B cell (primary cell): ENCODE data around the gene C19orf81. TPM values are rescaled to one million over a fixed set of nuclear protein-coding genes. Genes with fewer than 3 reads are reported as not detected.
"Not testable (repeated sequence)": the region's sequence is repeated elsewhere in the genome, so short reads cannot be mapped to it uniquely, and the experiment has no call there.

ENCODE experiments used
- ATAC-seq: fragments of 200-7000 bp; cut with Tn5 transposase; one replicate; pipeline ENCODE4 v1.10.0; 2021; ENCODE audit warnings: low read depth, mild to moderate bottlenecking, moderate number of reproducible peaks, moderate library complexity
- CTCF ChIA-PET: fragments of 350-600 bp; sonication (Branson Sonifier 250); formaldehyde crosslinking; loops from one replicate; lab custom pipeline; 2021; ENCODE audit warnings: antibody characterized with exemption, inconsistent platforms; lab: Charles Lee
- POLR2A ChIA-PET: fragments of 350-600 bp; sonication (Branson Sonifier 250); formaldehyde crosslinking; loops from one replicate; lab custom pipeline; 2021; ENCODE audit warnings: antibody characterized with exemption; lab: Charles Lee
- DNase-seq: peaks from one replicate; pipeline ENCODE4 v3.0.0; 2013
- H2AFZ ChIP-seq: 2 replicates; pipeline ENCODE4 v1.6.1; 2012; ENCODE audit warnings: mild to moderate bottlenecking, low read depth, low read length; ENCODE audit not compliant: insufficient read depth, poor library complexity, severe bottlenecking
- H3K27ac ChIP-seq, 2 donors: 1 replicate in 1 of 2; 2 replicates in 1 of 2; pipeline ENCODE4 v1.5.1; 2012 to 2013; ENCODE audit warnings: low read length in 2 of 2, mild to moderate bottlenecking in 2 of 2, moderate library complexity in 1 of 2
- H3K27me3 ChIP-seq, 4 experiments: fragments of 200-600 bp in 1 of 4; sonication (generic) in 1 of 4; replicated peaks in 1 of 4; 1 replicate in 2 of 4; 2 replicates in 2 of 4; pipeline versions ENCODE4 v1.6.1 to v1.7.0; 2013 to 2016; ENCODE audit warnings: low read length in 3 of 4, mild to moderate bottlenecking in 2 of 4, mixed read lengths in 1 of 4, moderate library complexity in 1 of 4; ENCODE audit not compliant: insufficient read depth in 4 of 4, control insufficient read depth in 3 of 4; ENCODE audit errors: control extremely low read depth in 1 of 4
- H3K36me3 ChIP-seq, 2 experiments: replicated peaks in 1 of 2; 1 replicate in 1 of 2; 2 replicates in 1 of 2; pipeline versions ENCODE4 v1.6.1 to v1.7.1; 2013; ENCODE audit warnings: low read length in 1 of 2; ENCODE audit not compliant: insufficient read depth in 2 of 2, control insufficient read depth in 1 of 2; ENCODE audit errors: control extremely low read depth in 1 of 2, extremely low read depth in 1 of 2
- H3K4me1 ChIP-seq, 2 donors: fragments of 200-600 bp in 1 of 2; sonication (generic) in 1 of 2; 1 replicate in 1 of 2; 2 replicates in 1 of 2; pipeline versions ENCODE4 v1.5.1 to v1.6.1; 2013 to 2017; ENCODE audit warnings: low read length in 2 of 2; ENCODE audit not compliant: control insufficient read depth in 2 of 2, insufficient read depth in 2 of 2
- H3K4me2 ChIP-seq: replicated peaks from 2 replicates; pipeline ENCODE3; 2012; ENCODE audit warnings: mild to moderate bottlenecking, low read depth, low read length; ENCODE audit not compliant: poor library complexity, severe bottlenecking
- H3K4me3 ChIP-seq, 5 experiments: fragments of 200-600 bp in 1 of 5; sonication (generic) in 1 of 5; 1 replicate in 3 of 5; 2 replicates in 2 of 5; pipeline versions ENCODE4 v1.5.1 to v1.7.0; 2011 to 2016; ENCODE audit warnings: low read length in 4 of 5, mild to moderate bottlenecking in 4 of 5, low read depth in 2 of 5, control low read depth in 1 of 5, moderate library complexity in 1 of 5; ENCODE audit not compliant: insufficient read depth in 1 of 5; ENCODE audit errors: control extremely low read depth in 1 of 5, extremely low read depth in 1 of 5
- H3K79me2 ChIP-seq: fragments of 200-600 bp; sonication (generic); one replicate; pipeline ENCODE4 v1.6.0; 2016; ENCODE audit warnings: low read length; ENCODE audit not compliant: control insufficient read depth, insufficient read depth
- H3K9ac ChIP-seq: fragments of 200-600 bp; sonication (generic); 2 replicates; pipeline ENCODE4 v1.6.1; 2017; ENCODE audit warnings: mild to moderate bottlenecking, low read length, moderate library complexity
- H3K9me3 ChIP-seq, 3 donors: one replicate each; pipeline versions ENCODE4 v1.6.1 to v1.7.1; 2013; ENCODE audit warnings: low read length in 2 of 3; ENCODE audit not compliant: control insufficient read depth in 2 of 3, insufficient read depth in 1 of 3; ENCODE audit errors: control extremely low read depth in 1 of 3
- H4K20me1 ChIP-seq: 2 replicates; pipeline ENCODE4 v1.6.0; 2012; ENCODE audit warnings: mild to moderate bottlenecking, low read length; ENCODE audit not compliant: insufficient read depth, control insufficient read depth, poor library complexity, severe bottlenecking
- H3K27ac Mint-ChIP-seq: one replicate; pipeline ENCODE4 v1.8.0; 2021; ENCODE audit warnings: mixed read lengths
- H3K27me3 Mint-ChIP-seq: one replicate; pipeline ENCODE4 v1.8.0; 2021; ENCODE audit warnings: mixed read lengths
- H3K4me1 Mint-ChIP-seq: one replicate; pipeline ENCODE4 v1.8.0; 2021; ENCODE audit warnings: mixed read lengths
- H3K4me3 Mint-ChIP-seq: one replicate; pipeline ENCODE4 v1.8.0; 2021; ENCODE audit warnings: mixed read lengths
- H3K9me3 Mint-ChIP-seq: one replicate; pipeline ENCODE4 v1.8.0; 2022; ENCODE audit warnings: mixed read lengths; ENCODE audit not compliant: insufficient read depth
- CTCF ChIP-seq: fragments of 200-600 bp; IDR thresholded peaks from one replicate; pipeline ENCODE4 v1.8.0; 2022; ENCODE audit warnings: antibody characterized with exemption, mild to moderate bottlenecking
- EZH2 ChIP-seq: IDR thresholded peaks from 2 replicates; pipeline ENCODE4 v1.6.1; 2012; ENCODE audit warnings: borderline replicate concordance, low read depth, mild to moderate bottlenecking, moderate library complexity, low read length; ENCODE audit not compliant: insufficient read depth, poor library complexity, severe bottlenecking
- WGBS: methylation state at CpG from one replicate; pipeline ENCODE4 v1.1.5; 2013; ENCODE audit warnings: missing lambda C conversion rate; ENCODE audit not compliant: insufficient coverage; 5-methylcytosine and 5-hydroxymethylcytosine counted together
- intact Hi-C: fragments of 100-400 bp; cut with micrococcal nuclease; formaldehyde crosslinking; loops from one replicate; pipeline ENCODE4 v1.10.0; 2022
- polyA plus RNA-seq: library from polyadenylated mRNA; depleted of rRNA; stranded (reverse); fragments of >200 nt; gene quantifications from 2 replicates; pipeline ENCODE4 v1.2.3, GENCODE V29; 2012
- total RNA-seq, 2 donors: library from RNA; stranded (reverse); fragments of 120-200 nt in 1 of 2; gene quantifications; 1 replicate in 1 of 2; 2 replicates in 1 of 2; pipeline versions ENCODE4 v1.2.3 to v1.2.4, GENCODE V29; 2013 to 2022

C19orf81 gene
- total and polyA plus RNA-seq, 2 donors (not counting 1 experiment from before 2014, with no cell fraction given), result 0.37 TPM; not detected in 1

GRCh38 chr19:50602935-50603334 lies 46.3 kb upstream of the C19orf81 start:
- H3K36me3 ChIP-seq, result no peaks in the 10 kb centered on the region
- peaks cover 0 to 36% (median 6%) of the 10 kb centered on the region in 4 experiments for H3K27me3 ChIP-seq
- no peaks in the 10 kb centered on the region for H4K20me1 ChIP-seq
- H3K4me2 ChIP-seq, result no peak overlapping the region
- Mint-ChIP-seq H3K27ac (no peak overlapping the region), H3K4me1 (peaks cover 3% of the 10 kb centered on the region), H3K9me3 (peaks cover 3% of the 10 kb centered on the region), H3K27me3 (peaks cover 40% of the 10 kb centered on the region), H3K4me3 (no peak overlapping the region)
- H3K9ac ChIP-seq, result no peak overlapping the region
- ChIA-PET CTCF (no interaction called here), POLR2A (no interaction called here)
- ATAC-seq (no peak), DNase-seq (no peak)
- TF ChIP-seq EZH2 (no peak), CTCF (no peak)
- no peak overlapping the region for H3K4me3 ChIP-seq
- intact Hi-C loops, result no loop called here
- no peak overlapping the region for H2AFZ ChIP-seq
- no peak overlapping the region for H3K27ac ChIP-seq
- 95% methylated on average over 3 of the region's 4 CpGs for WGBS
- H3K4me1 ChIP-seq, result peaks cover 7 to 8% of the 10 kb centered on the region in 2 donors
- H3K79me2 ChIP-seq, result no peaks in the 10 kb centered on the region
- H3K9me3 ChIP-seq, result peaks cover 0 to 24% (median 0%) of the 10 kb centered on the region in 3 donors

DNA sequence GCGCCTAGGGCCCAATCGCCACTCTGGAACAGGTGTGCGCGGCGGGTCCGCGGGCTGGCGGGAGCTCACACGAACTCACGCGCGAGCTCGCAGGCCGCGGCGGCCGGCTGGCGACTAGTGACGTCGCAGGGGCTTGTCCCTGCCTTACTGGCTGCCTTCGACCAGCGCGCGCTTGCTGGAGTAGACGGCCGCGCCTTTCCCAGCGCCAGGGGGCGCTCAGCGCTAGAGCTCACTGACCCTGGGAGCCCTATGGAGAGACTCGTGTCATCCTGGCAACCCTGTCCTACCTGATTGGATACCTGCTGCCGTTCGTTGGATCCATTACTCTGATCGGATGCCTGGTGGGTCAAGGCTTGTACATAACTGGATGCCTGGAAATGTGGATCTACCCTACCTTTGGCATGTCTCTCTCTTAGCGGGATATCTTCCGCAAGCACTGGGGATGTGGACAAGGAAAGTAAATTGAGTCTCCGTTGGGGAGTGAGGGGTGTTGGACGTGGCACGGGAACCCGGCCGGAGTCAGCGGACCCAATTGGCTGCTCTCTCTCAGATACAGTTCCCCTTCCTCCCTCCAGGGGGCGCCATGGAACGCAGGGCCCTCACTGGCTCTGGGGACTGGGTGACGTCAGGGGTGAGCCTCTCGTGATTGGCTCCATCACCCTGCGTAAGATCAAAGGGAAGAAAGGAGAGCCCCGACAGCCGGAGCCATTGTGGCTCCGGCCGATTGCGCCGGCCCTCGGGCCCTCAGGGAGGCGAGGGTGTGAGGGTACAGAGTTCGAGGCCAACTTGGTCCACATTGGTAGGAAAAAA lies 44.8 kb upstream of the C19orf81 start:
- H3K27ac ChIP-seq, H3K36me3 ChIP-seq, H3K4me2 ChIP-seq, DNase-seq, ATAC-seq, H3K4me3 Mint-ChIP-seq, intact Hi-C loops, H3K79me2 ChIP-seq, H3K27ac Mint-ChIP-seq, POLR2A ChIA-PET, H3K9ac ChIP-seq, H3K4me3 ChIP-seq, H4K20me1 ChIP-seq, H2AFZ ChIP-seq, CTCF ChIA-PET, H3K9me3 Mint-ChIP-seq, H3K4me1 Mint-ChIP-seq: not testable (repeated sequence)
- peaks cover 0 to 42% (median 6%) of the 10 kb centered on the region in 4 experiments for H3K27me3 ChIP-seq
- no CpG with 5 or more reads among the region's 56 CpGs for WGBS
- H3K27me3 Mint-ChIP-seq, result peaks cover 38% of the 10 kb centered on the region
- H3K9me3 ChIP-seq, result peaks cover 0 to 35% (median 2%) of the 10 kb centered on the region in 3 donors
- peaks cover 11 to 13% of the 10 kb centered on the region in 2 donors for H3K4me1 ChIP-seq

GRCh38 chr19:50606059-50606836 lies 43.0 kb upstream of the C19orf81 start:
- H3K4me3 Mint-ChIP-seq, intact Hi-C loops, H3K9me3 Mint-ChIP-seq, H3K9ac ChIP-seq, H3K4me3 ChIP-seq, H3K27ac Mint-ChIP-seq, H3K27ac ChIP-seq, H3K36me3 ChIP-seq, CTCF ChIA-PET, ATAC-seq, H3K79me2 ChIP-seq, DNase-seq, POLR2A ChIA-PET, H3K4me2 ChIP-seq, H4K20me1 ChIP-seq, H2AFZ ChIP-seq, H3K4me1 Mint-ChIP-seq: not testable (repeated sequence)
- H3K27me3 Mint-ChIP-seq, result peaks cover 38% of the 10 kb centered on the region
- WGBS, result 54% methylated on average over 22 of the region's 58 CpGs
- Histone ChIP-seq H3K4me1 (peaks cover 11 to 13% of the 10 kb centered on the region in 2 donors), H3K27me3 (peaks cover 0 to 37% (median 3%) of the 10 kb centered on the region in 4 experiments), H3K9me3 (peaks cover 0 to 35% (median 2%) of the 10 kb centered on the region in 3 donors)
